ENCODE data around the gene PSPH. TPM values are rescaled to one million over a fixed set of nuclear protein-coding genes. Genes with fewer than 3 reads are reported as not detected.
A peak's percentile ranks its signal among the peaks of the same experiment; 100 is the strongest.

PSPH gene
- 44.5 and 53.2 TPM in 2 replicates for total RNA-seq

DNA sequence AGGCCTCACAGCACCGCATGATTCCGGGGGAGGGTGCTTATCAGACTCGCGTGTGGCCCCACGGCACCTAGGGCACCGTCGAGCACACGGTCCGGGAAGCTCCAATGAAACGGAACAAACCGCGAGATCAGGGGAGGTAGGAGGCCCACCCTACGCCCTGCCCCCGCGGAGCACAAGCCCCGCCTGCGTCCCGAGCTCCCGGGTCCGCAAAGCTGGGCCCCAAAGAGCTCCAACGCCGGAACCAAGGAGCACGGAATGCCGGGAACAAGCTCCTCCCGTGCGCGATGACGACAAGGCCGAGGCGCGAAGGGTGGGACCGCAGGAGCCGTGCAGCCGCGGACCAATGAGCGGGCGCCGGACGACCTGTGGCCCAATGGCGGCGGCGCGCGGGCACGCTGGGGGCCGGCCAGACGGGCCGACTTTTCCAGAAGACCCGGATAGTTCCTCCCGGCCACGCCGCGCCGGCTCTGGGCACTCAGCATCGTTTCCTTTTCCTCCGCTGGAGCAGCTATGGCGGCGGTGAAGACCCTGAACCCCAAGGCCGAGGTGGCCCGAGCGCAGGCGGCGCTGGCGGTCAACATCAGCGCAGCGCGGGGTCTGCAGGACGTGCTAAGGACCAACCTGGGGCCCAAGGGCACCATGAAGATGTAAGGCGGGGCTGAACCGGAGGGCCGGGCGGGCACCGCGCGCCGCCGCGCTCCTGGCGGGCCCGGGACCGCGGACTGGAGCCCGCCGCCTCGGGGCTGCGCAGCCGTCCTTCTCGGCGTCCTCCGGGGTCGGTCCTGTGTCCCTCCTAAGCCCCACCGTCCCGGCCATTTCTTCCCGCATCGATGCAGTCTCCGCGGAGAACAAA lies at the start of gene PSPH, which contains the start of gene CCT6A:
TSS of gene PSPH (minus strand) at position 106 of the 853 bp plus-strand sequence. CDS start 30,232 bp downstream, outside the sequence.
TSS of gene CCT6A (plus strand) at position 427 of the 853 bp plus-strand sequence. CDS start at position 511, 84 bp downstream.

DNA sequence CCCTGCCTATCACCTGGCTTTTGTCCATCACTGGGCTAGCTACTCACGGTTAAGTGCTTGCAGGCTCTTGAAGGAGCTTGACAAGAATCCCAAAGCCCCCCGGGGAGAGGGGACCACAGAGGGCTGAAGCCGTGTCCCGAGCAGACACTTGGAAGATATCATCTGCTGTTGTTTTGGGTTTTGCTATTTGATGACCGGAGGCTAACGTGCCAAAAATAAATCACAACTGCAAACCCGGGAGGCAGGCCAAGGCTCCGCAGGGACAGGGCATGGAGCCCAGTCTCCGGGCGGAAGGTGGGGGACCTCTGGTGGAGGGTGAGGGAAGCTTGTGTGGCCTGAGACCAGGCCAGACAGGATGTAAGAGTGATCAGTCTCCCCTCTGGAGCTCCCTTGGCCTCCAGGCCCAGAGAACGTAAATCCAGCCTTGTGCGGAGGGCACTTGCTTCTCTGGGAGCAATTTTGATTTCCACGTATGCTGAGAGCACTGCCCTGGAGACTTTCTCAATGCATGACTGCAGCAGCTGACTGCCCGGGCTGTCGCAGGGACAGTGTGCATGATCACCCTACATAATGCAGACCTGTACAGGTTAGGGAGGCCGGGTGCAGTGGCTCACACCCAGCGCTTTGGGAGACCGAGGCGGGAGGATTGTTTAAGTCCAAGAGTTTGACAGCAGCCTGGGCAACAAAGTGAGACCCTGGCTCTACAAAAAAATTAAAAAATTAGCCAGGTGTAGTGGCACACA lies 41.7 kb upstream of the PSPH start, which contains the start of gene PHKG1:
TSS of gene PHKG1 (minus strand) at position 164 of the 743 bp plus-strand sequence. CDS start 4,011 bp downstream, outside the sequence.

DNA sequence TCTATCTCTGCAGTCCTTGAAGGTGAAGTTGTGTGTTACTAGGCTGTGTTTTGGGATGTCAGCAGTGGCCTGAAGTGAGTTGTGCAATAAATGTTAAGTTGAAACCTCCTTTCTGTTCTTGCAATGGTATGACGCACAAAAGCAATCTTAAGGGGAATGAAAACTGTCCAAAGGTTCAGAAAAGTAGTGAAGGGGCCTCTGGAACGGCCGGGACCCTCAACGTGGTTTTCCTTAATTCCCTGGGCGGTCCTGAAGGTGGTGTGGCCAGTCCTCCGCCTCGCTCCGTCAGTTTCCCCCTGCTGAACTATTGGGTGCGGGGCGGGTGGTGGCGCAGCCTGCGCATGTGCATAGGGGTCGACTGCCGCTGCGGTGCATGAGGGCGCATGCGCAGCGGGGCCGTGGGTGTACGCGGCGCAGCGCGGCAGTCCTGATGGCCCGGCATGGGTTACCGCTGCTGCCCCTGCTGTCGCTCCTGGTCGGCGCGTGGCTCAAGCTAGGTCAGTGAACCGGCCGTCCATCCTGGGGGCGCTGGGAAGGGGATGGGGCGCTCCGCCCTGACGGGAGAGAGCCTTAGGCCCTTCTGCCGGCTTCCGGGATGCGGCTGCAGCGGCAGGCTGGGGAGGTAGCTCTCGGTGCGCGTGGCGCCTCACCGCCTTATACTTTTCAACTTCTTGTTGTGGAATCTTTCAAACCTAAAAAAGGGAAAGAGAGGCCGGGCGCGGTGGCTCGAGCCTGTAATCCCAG lies 12.8 kb upstream of the PSPH start, which contains the start of gene SUMF2:
TSS of gene SUMF2 (plus strand) at position 405 of the 744 bp plus-strand sequence. CDS start at position 431, 26 bp downstream.

DNA sequence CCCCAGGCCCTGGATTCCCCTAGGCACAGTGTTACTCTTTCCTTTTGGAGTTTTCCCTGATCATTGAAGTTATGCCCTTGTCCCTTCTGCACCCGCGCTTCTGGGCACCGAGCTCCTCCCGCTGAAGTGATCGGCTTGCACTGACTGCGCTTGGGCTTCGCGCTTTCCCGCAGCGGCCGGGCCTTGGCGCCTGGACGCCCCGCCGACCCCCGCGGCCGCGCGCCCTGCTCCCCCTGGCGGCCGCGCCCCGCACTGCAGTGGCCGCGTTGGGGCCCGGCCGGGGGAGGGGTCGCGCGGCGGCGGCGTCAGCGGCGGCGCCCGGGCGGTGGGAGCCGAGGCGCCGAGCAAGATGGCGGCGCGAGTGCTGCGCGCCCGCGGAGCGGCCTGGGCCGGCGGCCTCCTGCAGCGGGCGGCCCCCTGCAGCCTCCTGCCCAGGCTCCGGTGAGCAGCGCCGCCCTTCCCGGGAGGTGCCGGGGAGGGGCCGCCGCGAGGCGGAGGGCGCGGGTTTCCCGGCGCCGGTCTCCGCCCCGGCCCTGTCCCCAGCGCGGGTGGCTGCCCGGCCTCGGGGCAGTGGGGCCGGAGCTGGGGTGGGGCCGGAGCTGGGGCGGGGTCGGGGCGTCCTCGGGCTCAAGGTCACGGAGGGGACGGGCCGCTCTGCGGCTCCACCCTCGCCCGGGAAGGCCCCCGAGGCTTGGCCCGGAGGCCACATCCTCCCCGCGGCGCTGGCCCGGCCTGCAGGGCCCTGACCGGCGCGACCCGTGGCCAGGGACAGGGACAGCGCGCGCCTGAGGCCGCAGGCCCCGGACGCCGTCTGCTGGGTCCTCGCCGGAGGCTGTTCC lies 86.8 kb downstream of the PSPH start, which contains the start of gene NIPSNAP2:
TSS of gene NIPSNAP2 (plus strand) at position 325 of the 839 bp plus-strand sequence. CDS start at position 350, 25 bp downstream.

Small RNAs within 50 kb of the gene (small RNA-seq; reads per million reads assigned to genes)
- gene SNORA15 = 0.41 reads per million, percentile 21 among the genes with 10 or more reads in this experiment
- gene SNORA22B = 0.79 reads per million, percentile 49 among the genes with 10 or more reads in this experiment

Other genes with a start within 250 kb of the PSPH start
- gene SEPTIN14, start 188.7 kb downstream of the PSPH start, total RNA-seq = not detected in 2 replicates
- gene ZNF713, start 164.0 kb downstream of the PSPH start, total RNA-seq = 0.73 and 1.6 TPM in 2 replicates
- 12.9 and 15.2 TPM in 2 replicates for gene MRPS17, start 99.6 kb downstream of the PSPH start, total RNA-seq
- 38.7 and 47.4 TPM in 2 replicates for gene NIPSNAP2, start 86.9 kb downstream of the PSPH start, total RNA-seq
- gene CCT6A, start 321 bp upstream of the PSPH start, total RNA-seq = 202 and 249 TPM in 2 replicates
- gene SUMF2, start 12.8 kb upstream of the PSPH start, total RNA-seq = 153 and 177 TPM in 2 replicates
- 1.2 and 1.8 TPM in 2 replicates for gene PHKG1, start 41.5 kb upstream of the PSPH start, total RNA-seq
- gene CHCHD2, start 55.0 kb upstream of the PSPH start, total RNA-seq = 241 and 324 TPM in 2 replicates
- not detected in 2 replicates for gene NUPR2, start 65.0 kb upstream of the PSPH start, total RNA-seq

Data from subcutaneous preadipocyte (primary cell).